ENCODE data around the gene ECHS1. TPM values are rescaled to one million over a fixed set of nuclear protein-coding genes. Genes with fewer than 3 reads are reported as not detected.
"Not testable (repeated sequence)": the region's sequence is repeated elsewhere in the genome, so short reads cannot be mapped to it uniquely, and the experiment has no call there.

Gene ECHS1
- total RNA-seq, 2 experiments from 2014 or later, result 34.0 to 50.2 TPM

DNA sequence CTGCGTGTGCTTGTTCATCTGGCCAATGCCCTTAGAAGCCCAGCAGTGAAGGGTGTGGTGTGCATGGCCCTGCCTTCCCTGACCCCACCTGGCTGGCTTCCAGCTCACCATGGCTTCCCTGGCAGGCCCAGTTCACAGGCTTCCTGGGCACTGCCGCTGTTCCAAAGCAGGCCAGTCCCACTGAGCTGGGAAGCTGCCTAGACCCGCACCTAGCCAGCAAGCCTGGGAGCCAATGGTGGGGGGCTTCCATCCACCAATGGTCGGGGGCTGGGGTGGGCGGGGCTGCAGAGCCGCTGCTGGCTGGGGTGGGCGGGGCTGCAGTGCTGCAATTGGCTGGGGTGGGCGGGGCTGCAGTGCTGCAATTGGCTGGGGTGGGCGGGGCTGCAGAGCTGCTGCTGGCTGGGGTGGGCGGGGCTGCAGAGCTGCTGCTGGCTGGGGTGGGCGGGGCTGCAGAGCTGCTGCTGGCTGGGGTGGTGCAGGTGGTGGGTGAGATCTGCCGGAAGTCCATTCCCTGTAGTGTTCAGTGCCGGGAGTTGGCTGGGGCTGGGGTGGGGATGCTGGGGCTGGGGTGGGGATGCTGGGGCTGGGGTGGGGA, 48.9 kb downstream of the ECHS1 start:
- ATAC-seq, result peak; percentile 74
- H3K36me3 Mint-ChIP-seq, result no peaks in the 10 kb centered on the region
- no peak overlapping the region for H3K4me3 Mint-ChIP-seq
- peak; percentile 74 for DNase-seq
- no peak overlapping the region for H3K27ac Mint-ChIP-seq
- H3K4me1 Mint-ChIP-seq, result peaks cover 5% of the 10 kb centered on the region
- peaks cover 44% of the 10 kb centered on the region for H3K27me3 Mint-ChIP-seq
- H3K9me3 Mint-ChIP-seq (ENCODE audit: low read depth), result peaks cover 4% of the 10 kb centered on the region
- CTCF ChIA-PET, result interaction anchor here (0.9 to 1.2 kb wide), 3 partner anchors 46 to 420 kb away, joined by 3 read pairs; no protein-coding TSS in a partner anchor

DNA sequence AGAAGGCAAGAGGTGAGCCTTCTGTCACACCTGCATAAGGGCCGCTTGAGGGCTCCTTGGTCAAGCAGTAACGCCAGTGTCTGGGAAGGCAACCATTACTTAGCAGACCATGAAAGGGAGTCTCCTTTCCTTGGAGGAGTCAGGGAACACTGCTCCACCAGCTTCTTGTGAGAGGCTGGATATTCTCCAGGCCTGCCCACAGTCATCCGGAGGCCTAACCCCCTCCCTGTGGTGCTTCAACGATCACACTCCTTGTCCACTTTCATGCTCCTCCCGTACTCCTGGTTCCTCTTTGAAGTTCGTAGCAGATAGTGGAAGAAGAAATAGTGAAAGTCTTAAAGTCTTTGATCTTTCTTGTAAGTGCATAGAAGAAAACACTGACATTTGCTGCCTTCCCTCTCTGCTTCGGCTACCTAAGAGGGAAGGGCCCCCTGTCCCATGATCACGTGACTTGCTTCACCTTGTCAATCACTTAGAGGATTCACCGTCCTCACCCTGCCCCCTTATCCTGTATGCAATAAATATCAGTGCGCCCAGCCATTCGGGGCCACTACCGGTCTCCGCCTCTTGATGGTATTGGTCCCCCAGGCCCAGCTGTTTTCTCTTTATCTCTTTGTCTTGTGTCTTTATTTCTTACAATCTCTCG, 51.0 kb downstream of the ECHS1 start:
- CTCF ChIA-PET, result interaction anchor here (1.1 to 3.1 kb wide), 3 partner anchors 8 to 65 kb away, joined by 3 to 16 read pairs (median 4); no protein-coding TSS in a partner anchor
- H3K4me1 Mint-ChIP-seq; H3K36me3 Mint-ChIP-seq; H3K27ac Mint-ChIP-seq; H3K4me3 Mint-ChIP-seq; H3K9me3 Mint-ChIP-seq (ENCODE audit: low read depth); ATAC-seq; DNase-seq: not testable (repeated sequence)
- H3K27me3 Mint-ChIP-seq, result peaks cover 27% of the 10 kb centered on the region

GRCh38 chr10:133320852-133321422, 52.2 kb downstream of the ECHS1 start:
- H3K4me3 Mint-ChIP-seq; H3K9me3 Mint-ChIP-seq (ENCODE audit: low read depth); H3K4me1 Mint-ChIP-seq; DNase-seq; H3K36me3 Mint-ChIP-seq; H3K27ac Mint-ChIP-seq; ATAC-seq: not testable (repeated sequence)
- CTCF ChIA-PET, result interaction anchor here (1.1 to 3.1 kb wide), 4 partner anchors 9 to 64 kb away, joined by 3 to 16 read pairs (median 4); no protein-coding TSS in a partner anchor
- H3K27me3 Mint-ChIP-seq, result peaks cover 14% of the 10 kb centered on the region

DNA sequence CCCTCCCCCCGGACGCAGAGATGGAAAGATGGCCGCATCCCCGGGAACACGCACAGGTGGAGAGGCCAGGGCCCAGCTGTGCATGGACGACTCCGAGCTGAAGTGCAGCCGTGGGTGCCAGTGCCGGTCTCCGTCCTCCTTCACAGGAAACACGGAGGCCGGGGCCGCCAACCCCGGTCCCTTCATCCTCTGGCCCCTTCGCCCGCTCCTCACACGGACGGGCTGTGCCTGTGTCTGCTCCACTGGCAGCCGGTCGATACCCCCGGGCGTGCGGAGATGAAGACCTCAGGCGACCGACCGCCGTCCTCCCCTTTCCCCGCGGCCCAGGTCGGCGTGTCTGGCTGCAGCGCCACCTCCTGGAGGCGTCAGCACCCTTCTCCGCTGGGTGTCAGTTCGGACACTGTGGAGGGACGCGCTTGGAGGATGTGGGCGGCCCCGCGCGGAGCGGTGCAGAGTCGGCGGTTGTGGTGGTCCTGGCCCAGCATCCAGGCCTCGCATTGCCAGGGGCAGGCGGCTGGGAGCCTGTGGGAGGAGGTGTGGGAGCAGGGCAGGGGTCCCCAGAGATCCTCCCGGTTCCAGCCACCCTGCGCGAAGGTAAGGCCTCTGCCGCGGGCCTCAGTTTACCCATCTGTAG, 54.5 kb downstream of the ECHS1 start:
- H3K9me3 Mint-ChIP-seq (ENCODE audit: low read depth), result peaks cover 6% of the 10 kb centered on the region
- ATAC-seq, result peak; percentile 93
- peaks cover 4% of the 10 kb centered on the region for H3K4me1 Mint-ChIP-seq
- H3K27ac Mint-ChIP-seq, result no peak overlapping the region
- CTCF ChIA-PET, result interaction anchor here (0.6 to 3.1 kb wide), 6 partner anchors 9 to 173 kb away, joined by 3 to 16 read pairs (median 4); no protein-coding TSS in a partner anchor
- DNase-seq, result peak; percentile 77
- H3K4me3 Mint-ChIP-seq, result peak overlapping the region; percentile 29
- no peaks in the 10 kb centered on the region for H3K36me3 Mint-ChIP-seq
- peaks cover 10% of the 10 kb centered on the region for H3K27me3 Mint-ChIP-seq

- DNase-seq (no peak), ATAC-seq (no peak)
- Mint-ChIP-seq H3K36me3 (peaks cover 2% of the 10 kb centered on the region), H3K9me3 (ENCODE audit: low read depth) (peaks cover 6% of the 10 kb centered on the region), H3K27ac (no peak overlapping the region), H3K4me1 (peaks cover 4% of the 10 kb centered on the region), H3K4me3 (no peak overlapping the region), H3K27me3 (peaks cover 10% of the 10 kb centered on the region)
- CTCF ChIA-PET, result no interaction called here
These were observed 56.4 kb downstream of the ECHS1 start for GRCh38 chr10:133316732-133317131.

DNA sequence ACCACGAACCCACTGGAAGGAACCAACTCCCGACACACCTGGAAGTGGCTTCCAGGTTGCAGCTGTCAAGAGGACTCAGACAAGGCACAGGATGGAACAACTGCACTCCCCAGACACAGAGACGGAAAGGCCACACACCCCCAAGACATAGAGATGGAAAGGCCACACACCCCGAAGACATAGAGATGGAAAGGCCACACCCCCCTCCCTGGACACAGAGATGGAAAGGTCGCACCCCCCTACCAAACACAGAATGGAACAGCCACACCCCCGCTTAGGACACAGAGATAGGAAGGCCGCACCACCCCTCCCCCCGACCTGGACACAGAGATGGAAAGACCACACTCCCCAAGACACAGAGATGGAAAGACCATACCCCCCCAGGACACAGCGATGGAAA, 56.9 kb downstream of the ECHS1 start:
- peaks cover 2% of the 10 kb centered on the region for H3K36me3 Mint-ChIP-seq
- DNase-seq (no peak), ATAC-seq (no peak)
- H3K4me3 Mint-ChIP-seq, result no peak overlapping the region
- peaks cover 10% of the 10 kb centered on the region for H3K27me3 Mint-ChIP-seq
- peaks cover 6% of the 10 kb centered on the region for H3K9me3 Mint-ChIP-seq (ENCODE audit: low read depth)
- CTCF ChIA-PET, result interaction anchor here (1.0 to 3.5 kb wide), 3 partner anchors 9 to 58 kb away, joined by 3 to 18 read pairs (median 5); no protein-coding TSS in a partner anchor
- no peak overlapping the region for H3K27ac Mint-ChIP-seq
- H3K4me1 Mint-ChIP-seq, result peaks cover 4% of the 10 kb centered on the region

DNA sequence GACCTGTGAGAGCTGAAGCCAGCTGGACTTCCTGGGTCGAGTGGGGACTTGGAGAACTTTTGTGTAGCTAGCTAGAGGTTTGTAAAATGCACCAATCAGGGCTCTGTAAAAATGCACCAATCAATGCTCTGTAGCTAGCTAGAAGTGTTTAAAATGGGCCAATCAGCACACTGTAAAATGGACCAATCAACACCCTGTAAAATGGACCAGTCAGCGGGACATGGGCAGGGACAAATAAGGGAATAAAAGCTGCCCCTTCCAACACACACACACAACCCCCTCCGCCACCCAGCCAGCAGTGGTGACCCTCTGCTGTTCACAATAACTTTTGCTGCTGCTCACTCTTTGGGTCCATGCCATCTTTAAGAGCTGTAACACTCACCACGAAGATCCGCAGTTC, 57.3 kb downstream of the ECHS1 start:
- H3K36me3 Mint-ChIP-seq, result peaks cover 2% of the 10 kb centered on the region
- H3K9me3 Mint-ChIP-seq (ENCODE audit: low read depth), result peaks cover 6% of the 10 kb centered on the region
- CTCF ChIA-PET, result interaction anchor here (0.8 to 3.5 kb wide), 5 partner anchors 9 to 172 kb away, joined by 3 to 18 read pairs (median 4); partner anchors contain the start of gene PAOX
- no peak for DNase-seq
- no peak overlapping the region for H3K4me3 Mint-ChIP-seq
- no peak for ATAC-seq
- peaks cover 10% of the 10 kb centered on the region for H3K27me3 Mint-ChIP-seq
- peaks cover 4% of the 10 kb centered on the region for H3K4me1 Mint-ChIP-seq
- H3K27ac Mint-ChIP-seq, result no peak overlapping the region

GRCh38 chr10:133314911-133315310, 58.2 kb downstream of the ECHS1 start:
- CTCF ChIA-PET, result interaction anchor here (0.7 to 3.5 kb wide), 9 partner anchors 8 to 171 kb away, joined by 3 to 18 read pairs (median 3); partner anchors contain the start of gene PAOX
- peaks cover 5% of the 10 kb centered on the region for H3K4me1 Mint-ChIP-seq
- ATAC-seq, result no peak
- H3K27me3 Mint-ChIP-seq, result peaks cover 6% of the 10 kb centered on the region
- peaks cover 3% of the 10 kb centered on the region for H3K9me3 Mint-ChIP-seq (ENCODE audit: low read depth)
- no peak overlapping the region for H3K4me3 Mint-ChIP-seq
- H3K36me3 Mint-ChIP-seq, result peaks cover 4% of the 10 kb centered on the region
- DNase-seq, result no peak
- no peak overlapping the region for H3K27ac Mint-ChIP-seq

GRCh38 chr10:133313192-133313591, 60.0 kb downstream of the ECHS1 start:
- Mint-ChIP-seq H3K27me3 (no peaks in the 10 kb centered on the region), H3K9me3 (ENCODE audit: low read depth) (peaks cover 3% of the 10 kb centered on the region), H3K36me3 (peaks cover 4% of the 10 kb centered on the region), H3K27ac (no peak overlapping the region), H3K4me3 (no peak overlapping the region), H3K4me1 (peaks cover 5% of the 10 kb centered on the region)
- no peak for ATAC-seq
- DNase-seq, result no peak
- CTCF ChIA-PET, result interaction anchor here (1.8 to 3.5 kb wide), 2 partner anchors 16 to 55 kb away, joined by 12 to 18 read pairs; no protein-coding TSS in a partner anchor

- DNase-seq (no peak), ATAC-seq (no peak)
- Mint-ChIP-seq H3K36me3 (peaks cover 5% of the 10 kb centered on the region), H3K4me3 (no peak overlapping the region), H3K27ac (no peak overlapping the region), H3K9me3 (ENCODE audit: low read depth) (peaks cover 3% of the 10 kb centered on the region), H3K4me1 (peaks cover 9% of the 10 kb centered on the region), H3K27me3 (no peaks in the 10 kb centered on the region)
- CTCF ChIA-PET, result no interaction called here
These were observed 60.4 kb downstream of the ECHS1 start for GRCh38 chr10:133312769-133313145.

Small RNAs within 50 kb of the gene (microRNA-seq; reads per million reads assigned to microRNA genes)
- gene MIR3944, result 3.4 reads per million

Other genes starting within 250 kb of the ECHS1 start
- under 1 TPM in 1 of 2 experiments, not detected in 1; 0.32 TPM for gene KNDC1, start 213.1 kb downstream of the ECHS1 start, total RNA-seq
- not detected for gene UTF1, start 143.1 kb downstream of the ECHS1 start, total RNA-seq
- under 1 TPM in 1 of 2 experiments, not detected in 1; 0.12 TPM for gene VENTX, start 135.5 kb downstream of the ECHS1 start, total RNA-seq
- 100 to 1,000 TPM; 142 to 173 TPM for gene ADAM8, start 96.5 kb downstream of the ECHS1 start, total RNA-seq
- 10 to 100 TPM; 60.4 to 64.7 TPM for gene TUBGCP2, start 64.5 kb downstream of the ECHS1 start, total RNA-seq
- gene ZNF511, start 64.4 kb downstream of the ECHS1 start, total RNA-seq, result 10 to 100 TPM; 50.7 to 60.1 TPM
- not detected for gene CALY, start 36.5 kb downstream of the ECHS1 start, total RNA-seq
- not detected for gene PRAP1, start 26.0 kb downstream of the ECHS1 start, total RNA-seq
- 10 to 100 TPM in 1 of 2 experiments, 1 to 10 TPM in 1; 9.1 to 13.1 TPM for gene FUOM, start 15.3 kb downstream of the ECHS1 start, total RNA-seq
- 1 to 10 TPM; 5.6 to 6.0 TPM for gene PAOX, start 5.9 kb upstream of the ECHS1 start, total RNA-seq
- 10 to 100 TPM; 56.0 to 64.9 TPM for gene MTG1, start 20.8 kb upstream of the ECHS1 start, total RNA-seq
- gene SPRN, start 51.3 kb upstream of the ECHS1 start, total RNA-seq, result not detected
- gene SCART1, start 80.6 kb upstream of the ECHS1 start, total RNA-seq, result 1 to 10 TPM in 1 of 2 experiments, under 1 TPM in 1; 0.82 to 4.8 TPM
- gene CYP2E1, start 154.0 kb upstream of the ECHS1 start, total RNA-seq, result under 1 TPM in 1 of 2 experiments, not detected in 1; 0.26 TPM
- 1 to 10 TPM; 1.4 to 2.1 TPM for gene SYCE1, start 192.2 kb upstream of the ECHS1 start, total RNA-seq

Measured in activated CD8-positive, alpha-beta memory T cell treated with anti-CD3 and anti-CD28 coated beads, Interleukin-2, amount 10 ng/mL, durations not matched to agents 7 days and 5 days (primary cell).